Stimulated activated CD4-positive, alpha-beta T cell treated with anti-CD3 and anti-CD28 coated beads, Interleukin-2, amount 100 ng/mL, for 4 hours (primary cell): ENCODE results near the gene RPRM.
"Not testable (repeated sequence)": the region's sequence is repeated elsewhere in the genome, so short reads cannot be mapped to it uniquely, and the experiment has no call there.

ENCODE experiments used
- DNase-seq: peaks from one replicate; pipeline ENCODE4 v3.0.0-alpha.2; 2020; ENCODE audit warnings: low read depth

RPRM gene

GRCh38 chr2:153478289-153479261 is at the start of gene RPRM:
TSS of gene RPRM (minus strand) at chr2:153478762. CDS start at chr2:153478565, 197 bp downstream.
- peak; percentile 21 for DNase-seq

DNA sequence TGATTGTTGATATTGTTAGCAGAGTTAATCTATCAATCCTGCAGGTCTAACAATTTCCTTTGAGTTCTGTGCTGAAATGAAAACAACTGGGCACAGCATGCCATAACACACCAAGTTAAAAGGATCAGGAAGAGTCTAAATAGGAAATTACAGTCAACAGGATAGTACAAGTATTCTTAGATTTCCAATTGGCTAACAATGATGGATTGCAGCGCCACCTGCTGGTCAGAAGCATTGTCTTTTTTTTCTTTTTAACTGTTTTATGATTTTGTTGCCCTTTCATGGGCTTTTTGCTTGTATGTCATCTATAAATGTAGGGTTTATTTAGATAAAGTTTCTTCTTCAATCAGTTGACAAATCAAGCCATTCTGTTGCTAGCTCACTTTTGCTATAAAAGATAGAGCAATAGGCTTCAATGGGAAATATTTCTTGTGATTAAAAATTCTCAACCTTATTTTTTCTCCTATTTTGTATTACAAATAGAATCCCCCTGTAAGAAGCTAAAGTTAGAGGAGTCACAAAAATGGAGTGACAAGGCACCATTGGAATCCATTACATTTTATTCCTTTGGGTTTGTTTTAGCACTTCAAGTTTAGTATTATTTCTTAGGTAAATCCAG is 40.8 kb upstream of the RPRM start:
- DNase-seq = peak; percentile 19

DNA sequence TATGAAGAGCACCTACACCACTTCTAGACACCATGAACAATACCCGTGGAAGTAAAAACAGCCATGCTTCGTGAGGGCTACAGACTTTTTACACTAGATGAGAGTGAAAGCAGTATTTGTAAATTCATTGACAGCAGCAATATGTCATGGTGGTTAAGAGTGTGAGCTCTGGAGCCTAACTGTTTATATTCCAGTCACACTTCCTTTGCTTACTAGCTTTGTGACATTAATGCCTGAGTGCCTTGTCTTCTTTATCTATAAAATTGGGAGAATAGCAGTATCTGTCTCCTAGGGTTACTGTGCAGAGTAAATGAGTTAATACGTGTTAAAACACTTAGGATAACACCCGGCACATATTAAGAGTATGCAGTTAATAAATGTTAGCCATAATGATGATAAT is 33.8 kb upstream of the RPRM start:
- DNase-seq = no peak

- DNase-seq = no peak
Observed at GRCh38 chr2:153510996-153511395, 32.4 kb upstream of the RPRM start.

DNA sequence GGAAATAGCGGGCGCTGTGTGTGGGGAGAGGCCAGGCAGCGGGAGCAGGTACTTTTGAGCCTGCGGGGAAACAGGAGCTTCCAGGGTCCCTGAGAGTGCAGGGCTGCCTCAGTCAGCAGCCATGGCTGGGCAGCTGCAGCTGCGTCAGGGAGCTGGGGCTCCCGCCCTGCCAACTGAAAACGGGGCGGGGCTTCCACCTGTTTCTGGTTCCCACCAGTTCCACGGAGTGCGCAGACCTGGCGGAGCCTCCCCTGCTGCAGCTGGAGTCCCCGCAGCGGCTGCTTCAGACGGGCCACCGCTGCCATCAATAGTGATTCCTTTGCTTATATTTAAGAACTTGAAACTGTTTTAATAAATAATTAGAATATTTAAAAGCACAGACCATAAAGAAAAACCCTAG is 30.6 kb upstream of the RPRM start:
- DNase-seq = no peak

- DNase-seq = not testable (repeated sequence)
Observed at GRCh38 chr2:153506499-153506898, 27.9 kb upstream of the RPRM start.

DNA sequence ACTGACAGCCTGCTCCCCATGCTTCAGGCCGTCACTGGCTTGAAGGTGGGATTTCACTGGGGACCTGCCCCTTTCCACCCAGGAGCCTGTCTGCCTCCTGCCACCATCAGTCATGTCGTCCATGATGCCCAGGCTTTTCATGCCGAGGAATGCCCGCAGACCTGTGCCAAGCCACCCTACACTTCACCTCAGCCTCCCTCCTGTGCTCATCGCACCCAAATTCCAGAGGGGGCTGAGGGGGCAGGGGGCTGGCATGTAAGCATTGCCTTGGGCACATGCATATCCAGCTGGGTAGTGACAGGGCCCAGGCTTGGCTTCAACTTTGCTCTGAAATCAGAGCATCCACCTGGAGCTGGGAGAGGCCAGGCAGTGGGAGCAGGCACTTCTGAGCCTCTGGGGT is 20.9 kb upstream of the RPRM start:
- DNase-seq = no peak

DNA sequence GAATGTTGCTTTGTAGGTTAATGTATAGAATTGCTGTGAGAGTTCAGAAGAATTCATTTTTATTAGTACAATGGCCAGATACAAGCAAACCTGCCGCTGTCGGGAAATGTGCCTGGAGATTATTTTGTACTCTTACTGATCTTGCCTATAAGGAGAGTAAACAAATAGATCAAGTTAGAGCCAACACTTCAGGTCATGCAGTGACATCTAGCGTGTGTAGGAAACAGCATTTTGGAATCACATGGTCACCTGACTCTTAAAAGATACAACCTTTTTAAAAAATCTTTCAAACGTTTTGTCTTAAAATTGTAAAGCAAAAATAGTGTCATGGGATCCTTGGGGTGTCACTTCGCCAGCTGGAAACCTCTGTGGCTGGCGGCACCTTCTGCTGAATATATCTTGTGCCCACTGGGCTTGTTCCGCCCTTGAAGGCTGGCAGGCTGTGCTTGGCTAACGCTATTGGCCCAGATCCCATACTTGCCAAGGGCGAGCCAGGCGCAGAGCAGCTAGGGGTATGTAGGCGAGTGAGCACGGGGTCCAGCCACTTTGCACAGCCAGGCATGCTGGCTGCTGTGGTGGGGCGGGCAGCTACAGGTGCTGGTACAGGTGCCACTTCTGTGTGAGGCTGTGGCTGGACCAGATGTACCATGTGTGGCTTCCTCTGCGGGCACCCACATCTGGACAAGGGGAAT is 19.5 kb upstream of the RPRM start:
- DNase-seq = no peak

- DNase-seq = no peak
Observed at GRCh38 chr2:153495725-153496124, 17.2 kb upstream of the RPRM start.

DNA sequence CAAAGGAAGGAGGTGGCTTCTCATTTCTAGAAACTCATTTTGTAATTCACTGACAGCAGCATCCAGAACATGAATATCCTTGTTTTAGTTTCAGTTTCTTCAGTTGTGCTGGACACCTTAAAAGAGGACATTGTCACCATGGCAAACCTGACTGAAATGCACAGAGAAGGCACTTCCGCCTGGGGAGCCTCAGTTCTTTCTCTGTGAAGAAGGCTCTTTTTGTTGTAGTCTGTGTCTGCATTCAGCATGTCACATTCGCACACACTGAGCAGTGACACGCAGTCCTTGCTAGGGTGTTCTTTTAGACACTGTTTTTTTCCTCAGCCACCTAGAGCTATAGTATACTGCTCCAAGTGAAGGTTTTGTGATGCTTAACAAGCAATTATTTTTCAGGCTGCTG is 9.5 kb upstream of the RPRM start:
- no peak for DNase-seq

- DNase-seq = no peak
Observed at GRCh38 chr2:153487448-153487847, 8.9 kb upstream of the RPRM start.

- no peak for DNase-seq
Observed at GRCh38 chr2:153479573-153479972, 1.0 kb upstream of the RPRM start.

- no peak for DNase-seq
Observed at GRCh38 chr2:153477636-153478288, 800 bp downstream of the RPRM start.

- no peak for DNase-seq
Observed at GRCh38 chr2:153476816-153477635, 1.5 kb downstream of the RPRM start.

GRCh38 chr2:153476491-153476815 is 2.1 kb downstream of the RPRM start:
- DNase-seq = no peak

DNA sequence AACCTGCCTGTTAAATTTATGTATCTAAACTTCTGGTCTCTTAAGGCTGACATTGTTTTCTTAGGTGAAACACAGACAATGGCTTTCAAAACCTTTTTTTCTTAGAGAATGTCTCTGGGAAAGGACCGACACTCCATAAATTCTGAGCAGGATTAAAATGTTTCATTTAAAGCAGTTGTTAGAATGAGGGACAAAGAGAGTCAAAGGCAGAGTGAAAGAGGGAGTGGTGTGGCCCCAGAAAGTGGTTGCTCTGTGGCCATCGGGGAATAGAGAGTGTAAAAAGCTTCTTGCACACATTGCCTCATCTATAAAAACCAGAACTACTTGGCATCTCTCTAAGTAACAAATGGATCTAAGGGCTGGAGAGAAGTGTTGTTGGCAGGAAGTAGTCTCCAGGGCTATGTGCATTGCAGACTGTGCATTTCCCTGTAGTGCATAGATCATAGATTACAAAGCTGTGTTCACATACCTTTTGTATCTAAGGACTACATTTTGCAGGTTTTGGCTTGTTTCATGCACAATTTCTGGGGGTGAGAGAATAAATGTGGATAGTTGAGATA is 3.6 kb downstream of the RPRM start:
- no peak for DNase-seq

- no peak for DNase-seq
Observed at GRCh38 chr2:153474407-153474806, 4.2 kb downstream of the RPRM start.

- no peak for DNase-seq
Observed at GRCh38 chr2:153470867-153471266, 7.7 kb downstream of the RPRM start.

- DNase-seq = no peak
Observed at GRCh38 chr2:153464395-153464794, 14.2 kb downstream of the RPRM start.

- no peak for DNase-seq
Observed at GRCh38 chr2:153462338-153462859, 16.2 kb downstream of the RPRM start.

DNA sequence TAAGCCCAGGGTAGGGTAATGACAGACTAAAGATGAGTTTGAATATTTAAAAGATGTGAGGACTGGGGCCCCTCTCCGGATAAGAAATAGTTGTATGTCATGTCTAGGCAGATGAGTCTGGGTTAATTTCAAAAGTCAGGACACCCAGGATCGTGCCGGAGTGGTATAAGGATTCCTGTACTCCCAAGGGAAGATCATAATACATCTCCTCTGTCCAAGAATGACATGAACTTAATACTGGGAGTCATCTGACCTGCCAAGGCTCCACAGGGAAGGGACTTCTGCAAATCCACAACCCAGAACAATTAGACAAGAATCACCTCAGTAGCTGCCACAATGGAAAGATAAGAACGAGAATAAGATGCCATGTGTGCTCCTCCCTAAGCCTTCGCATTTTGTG is 17.1 kb downstream of the RPRM start:
- no peak for DNase-seq
